HEK293T (cell line): Measurements from ENCODE around the gene TRIM5.

ENCODE experiments used
- BHLHE40 ChIP-seq: fragments of 450-650 bp; IDR thresholded peaks from 2 replicates; pipeline ENCODE4 v1.6.1; 2016; ENCODE audit warnings: mild to moderate bottlenecking, moderate library complexity, borderline replicate concordance
- CTBP1 ChIP-seq: fragments of 450-650 bp; IDR thresholded peaks from 2 replicates; pipeline ENCODE4 v1.6.1; 2016; ENCODE audit warnings: borderline replicate concordance
- ELF4 ChIP-seq: fragments of 450-650 bp; IDR thresholded peaks from 2 replicates; pipeline ENCODE4 v1.6.1; 2017; ENCODE audit warnings: antibody characterized with exemption
- FOXK2 ChIP-seq: fragments of 450-650 bp; IDR thresholded peaks from 2 replicates; pipeline ENCODE4 v1.6.1; 2016; ENCODE audit warnings: mild to moderate bottlenecking
- HDGF ChIP-seq: fragments of 450-650 bp; IDR thresholded peaks from 2 replicates; pipeline ENCODE4 v1.6.1; 2017; ENCODE audit warnings: antibody characterized with exemption, borderline replicate concordance
- NFRKB ChIP-seq: fragments of 450-650 bp; IDR thresholded peaks from 2 replicates; pipeline ENCODE4 v1.6.1; 2016; ENCODE audit warnings: mild to moderate bottlenecking, moderate library complexity
- SP1 ChIP-seq: fragments of 450-650 bp; IDR thresholded peaks from 2 replicates; pipeline ENCODE4 v1.6.1; 2017
- SUZ12 ChIP-seq: fragments of 450-650 bp; IDR thresholded peaks from 2 replicates; pipeline ENCODE4 v1.6.1; 2016; ENCODE audit warnings: mild to moderate bottlenecking
- TARDBP ChIP-seq: fragments of 450-650 bp; IDR thresholded peaks from 2 replicates; pipeline ENCODE4 v1.6.1; 2016
- ZNF384 ChIP-seq: fragments of 450-650 bp; IDR thresholded peaks from 2 replicates; pipeline ENCODE4 v1.6.1; 2016

DNA sequence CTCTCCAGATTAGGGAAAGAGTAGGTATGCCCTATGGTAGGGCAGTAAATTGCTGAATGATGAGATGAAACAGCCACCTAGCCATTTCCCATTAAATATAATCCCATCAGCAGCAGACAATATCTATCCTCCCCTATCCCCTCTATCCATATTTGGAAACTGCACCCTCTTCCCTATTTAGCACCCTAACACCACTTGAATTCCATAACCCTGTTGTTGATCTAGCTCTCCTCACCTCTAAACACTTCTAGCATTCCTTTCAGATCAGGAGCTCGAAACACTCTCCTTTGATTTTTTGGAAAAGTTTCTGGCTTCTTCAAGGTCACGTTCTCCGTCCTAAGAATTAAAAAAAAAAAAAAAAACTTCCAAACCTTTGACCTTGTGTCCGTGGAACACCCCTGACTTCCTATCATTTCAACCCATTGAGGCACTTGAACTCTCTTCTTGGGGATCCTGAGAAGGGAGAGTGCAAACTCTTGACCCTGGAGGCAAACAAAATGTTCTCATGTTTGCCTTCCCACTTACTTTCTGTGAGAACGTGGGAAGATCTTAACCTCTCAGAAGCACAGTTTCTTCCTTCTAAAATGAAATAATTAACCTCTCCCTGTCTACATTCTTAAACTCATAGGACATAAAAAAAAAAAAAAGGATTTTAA lies 19.0 kb downstream of the TRIM5 start:
- no peak for TF ChIP-seq ZNF384
- no peak for TF ChIP-seq ELF4
- TF ChIP-seq NFRKB, result no peak
- TF ChIP-seq FOXK2, result no peak
- no peak for TF ChIP-seq SP1
- TF ChIP-seq CTBP1, result no peak
- no peak for TF ChIP-seq HDGF
- TF ChIP-seq BHLHE40, result no peak
- TF ChIP-seq SUZ12, result no peak
- no peak for TF ChIP-seq TARDBP
